Activated CD4-positive, alpha-beta T cell treated with anti-CD3 and anti-CD28 coated beads for 36 hours (primary cell): ENCODE data around the gene TMEM14A. TPM values are rescaled to one million over a fixed set of nuclear protein-coding genes. Genes with fewer than 3 reads are reported as not detected.
"Not testable (repeated sequence)": the region's sequence is repeated elsewhere in the genome, so short reads cannot be mapped to it uniquely, and the experiment has no call there.

Experiments
- ATAC-seq: fragments of 200-7000 bp; cut with Tn5 transposase; one replicate; pipeline ENCODE4 v1.10.0; 2021; ENCODE audit warnings: mild to moderate bottlenecking, moderate library complexity
- CTCF ChIA-PET: fragments of 350-600 bp; sonication (Branson Sonifier 250); formaldehyde crosslinking; loops from one replicate; lab custom pipeline; 2021; ENCODE audit warnings: antibody characterized with exemption; lab: Charles Lee
- POLR2A ChIA-PET: fragments of 350-600 bp; sonication (Branson Sonifier 250); formaldehyde crosslinking; loops from one replicate; lab custom pipeline; 2021; ENCODE audit warnings: antibody characterized with exemption, inconsistent platforms; lab: Charles Lee
- DNase-seq: peaks from one replicate; pipeline ENCODE4 v3.0.0-alpha.2; 2020
- H3K27ac Mint-ChIP-seq: one replicate; pipeline ENCODE4 v1.8.0; 2021; ENCODE audit warnings: mixed read lengths
- H3K27me3 Mint-ChIP-seq: one replicate; pipeline ENCODE4 v1.8.0; 2021; ENCODE audit warnings: mixed read lengths
- H3K36me3 Mint-ChIP-seq: one replicate; pipeline ENCODE4 v1.8.0; 2021; ENCODE audit warnings: low read depth, mixed read lengths
- H3K4me1 Mint-ChIP-seq: one replicate; pipeline ENCODE4 v1.8.0; 2021; ENCODE audit warnings: mixed read lengths
- H3K4me3 Mint-ChIP-seq: one replicate; pipeline ENCODE4 v1.8.0; 2021; ENCODE audit warnings: mild to moderate bottlenecking, moderate library complexity, mixed read lengths
- H3K9me3 Mint-ChIP-seq: one replicate; pipeline ENCODE4 v1.8.0; 2021; ENCODE audit warnings: low read depth, mixed read lengths
- intact Hi-C, 2 experiments: fragments of 100-400 bp; cut with DNase I in 1 of 2; cut with micrococcal nuclease in 1 of 2; formaldehyde crosslinking; loops; one replicate each; pipeline versions ENCODE4 v1.14.2 to v1.15.1; 2022 to 2024; cut with DNase I, micrococcal nuclease
- total RNA-seq, 2 experiments: library from RNA; stranded (reverse); gene quantifications; one replicate each; pipeline ENCODE4 v1.2.3, GENCODE V29; 2021

TMEM14A gene
- total RNA-seq, 2 experiments from 2014 or later, result 10.4 to 18.8 TPM

DNA sequence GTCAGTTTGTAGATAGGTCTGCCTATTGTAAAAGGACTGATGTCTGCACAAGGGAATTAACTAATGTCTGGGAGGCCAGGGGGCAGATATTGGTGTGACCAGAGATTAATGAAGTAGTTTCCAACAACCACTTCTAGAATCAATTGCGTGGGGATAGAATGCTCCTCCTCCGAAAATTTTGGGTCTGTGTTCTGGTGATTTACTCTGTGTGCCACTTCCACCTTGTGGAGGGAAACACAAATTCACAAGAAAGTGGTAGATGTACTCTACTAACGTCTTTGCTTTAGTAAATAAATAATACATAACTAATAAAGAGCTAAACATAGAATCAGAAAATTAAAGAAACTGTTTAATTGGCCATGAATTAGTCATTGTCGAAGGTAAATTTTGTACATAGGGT lies 25.5 kb downstream of the TMEM14A start:
- Mint-ChIP-seq H3K4me3 (no peak overlapping the region), H3K9me3 (no peaks in the 10 kb centered on the region), H3K4me1 (no peaks in the 10 kb centered on the region), H3K27ac (no peak overlapping the region), H3K36me3 (no peaks in the 10 kb centered on the region), H3K27me3 (peaks cover 2% of the 10 kb centered on the region)
- DNase-seq, result no peak
- intact Hi-C loops, result no loop called here
- no peak for ATAC-seq
- ChIA-PET CTCF (interaction anchor here (1.0 kb wide), 1 partner anchor 10 kb away, joined by 3 read pairs; no protein-coding TSS in a partner anchor), POLR2A (no interaction called here)

DNA sequence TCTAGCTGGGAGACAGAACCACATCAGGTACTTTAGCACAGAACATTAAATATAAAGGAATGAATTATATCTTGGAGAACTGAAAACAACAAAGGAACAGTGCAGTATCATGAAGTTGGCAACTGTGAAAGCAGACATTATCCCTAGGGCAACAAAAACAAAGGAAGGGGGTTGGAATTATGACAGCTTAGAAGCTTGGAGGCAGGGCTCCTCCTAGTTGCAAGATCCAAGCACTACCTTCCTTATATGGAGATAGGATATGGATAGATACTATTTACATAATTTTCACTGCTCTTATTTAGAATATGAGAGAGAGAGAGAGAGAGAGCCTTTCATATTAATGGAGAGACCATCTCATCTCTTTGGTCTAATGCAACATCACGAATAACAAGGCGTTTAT lies 27.0 kb downstream of the TMEM14A start:
- ChIA-PET POLR2A (no interaction called here), CTCF (no interaction called here)
- intact Hi-C loops, result no loop called here
- no peak for ATAC-seq
- no peaks in the 10 kb centered on the region for H3K9me3 Mint-ChIP-seq
- no peaks in the 10 kb centered on the region for H3K36me3 Mint-ChIP-seq
- DNase-seq, result no peak
- no peaks in the 10 kb centered on the region for H3K4me1 Mint-ChIP-seq
- no peak overlapping the region for H3K4me3 Mint-ChIP-seq
- peaks cover 4% of the 10 kb centered on the region for H3K27me3 Mint-ChIP-seq
- no peak overlapping the region for H3K27ac Mint-ChIP-seq

DNA sequence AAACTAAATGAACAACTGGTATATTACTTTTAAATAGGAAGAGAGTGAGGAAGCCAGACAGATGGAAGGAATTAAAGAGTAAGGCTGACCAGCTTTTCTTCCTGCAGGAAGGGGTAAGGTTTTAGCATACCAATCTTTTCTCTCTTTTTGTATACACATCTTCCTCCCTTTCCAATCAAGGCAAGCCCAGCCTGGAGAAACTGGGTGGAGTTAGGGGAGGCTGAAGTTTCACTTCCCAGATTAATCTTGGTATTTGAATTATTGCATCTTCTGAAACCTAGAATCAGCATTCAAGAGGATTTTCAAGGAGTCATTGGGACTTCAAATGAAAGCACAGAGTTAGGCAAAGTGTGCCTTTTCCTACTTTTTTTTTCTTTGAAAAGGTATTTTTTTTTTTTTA lies 33.1 kb downstream of the TMEM14A start:
- no peak for DNase-seq
- intact Hi-C loops, result no loop called here
- CTCF ChIA-PET, result no interaction called here
- POLR2A ChIA-PET, result no interaction called here
- H3K27ac Mint-ChIP-seq, result no peak overlapping the region
- no peaks in the 10 kb centered on the region for H3K4me1 Mint-ChIP-seq
- ATAC-seq, result no peak
- peaks cover 2% of the 10 kb centered on the region for H3K9me3 Mint-ChIP-seq
- H3K27me3 Mint-ChIP-seq, result peaks cover 4% of the 10 kb centered on the region
- H3K4me3 Mint-ChIP-seq, result no peak overlapping the region
- H3K36me3 Mint-ChIP-seq, result no peaks in the 10 kb centered on the region

- intact Hi-C loops, DNase-seq, H3K4me3 Mint-ChIP-seq, H3K27ac Mint-ChIP-seq, H3K4me1 Mint-ChIP-seq, POLR2A ChIA-PET, H3K9me3 Mint-ChIP-seq, H3K36me3 Mint-ChIP-seq, H3K27me3 Mint-ChIP-seq, ATAC-seq: not testable (repeated sequence)
- CTCF ChIA-PET, result interaction anchor here (0.7 kb wide), 1 partner anchor 10 kb away, joined by 3 read pairs; no protein-coding TSS in a partner anchor
Measured at GRCh38 chr6:52704781-52705502, 34.0 kb downstream of the TMEM14A start.

- no peak overlapping the region for H3K27ac Mint-ChIP-seq
- no peak overlapping the region for H3K4me3 Mint-ChIP-seq
- CTCF ChIA-PET, result interaction anchor here (0.9 to 1.4 kb wide), 4 partner anchors 10 to 55 kb away, joined by 3 to 4 read pairs (median 3); no protein-coding TSS in a partner anchor
Measured at GRCh38 chr6:52706001-52706400, 35.1 kb downstream of the TMEM14A start.

DNA sequence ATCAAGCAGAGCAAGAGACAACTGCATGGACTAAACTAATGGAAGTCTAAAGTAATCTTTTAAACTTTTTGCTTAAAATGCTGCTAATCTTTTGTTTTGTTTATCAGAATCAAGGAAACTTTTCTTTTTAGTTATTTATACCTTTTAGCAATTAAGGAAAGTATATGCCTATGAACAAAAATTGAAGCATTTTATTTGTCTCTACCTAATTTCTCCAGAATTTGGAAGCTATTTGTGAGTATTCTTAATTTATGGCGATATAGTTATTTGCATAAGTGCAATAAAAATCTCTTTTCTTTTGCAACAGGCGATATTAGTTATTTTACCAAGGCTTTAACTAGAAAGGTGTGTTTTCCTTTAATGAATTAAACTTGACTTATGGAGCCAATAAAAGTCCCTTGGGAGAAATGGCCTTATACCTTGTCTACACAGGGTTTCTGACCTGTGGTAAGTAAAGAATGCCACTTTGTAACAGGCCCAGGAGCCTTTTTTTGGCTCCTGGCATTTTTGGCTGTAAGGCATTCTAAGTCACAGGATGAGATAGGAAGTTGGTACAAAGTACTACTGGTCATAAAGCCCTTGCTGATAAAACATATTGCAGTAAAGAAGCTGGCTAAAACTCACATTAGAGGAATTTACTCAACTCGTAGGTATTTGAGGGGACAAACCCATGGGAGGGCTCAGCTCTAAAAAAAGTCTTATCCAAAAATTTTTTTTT lies 37.2 kb downstream of the TMEM14A start:
- Mint-ChIP-seq H3K36me3 (no peaks in the 10 kb centered on the region), H3K4me1 (no peaks in the 10 kb centered on the region), H3K9me3 (peaks cover 2% of the 10 kb centered on the region), H3K4me3 (no peak overlapping the region), H3K27me3 (peaks cover 2% of the 10 kb centered on the region), H3K27ac (no peak overlapping the region)
- ATAC-seq (no peak), DNase-seq (no peak)
- intact Hi-C loops, result no loop called here
- POLR2A ChIA-PET, result interaction anchor here (0.6 kb wide), 1 partner anchor 9 kb away, joined by 3 read pairs; no protein-coding TSS in a partner anchor
- CTCF ChIA-PET, result no interaction called here

More at GRCh38 chr6:52706001-52706400, 35.1 kb downstream of the TMEM14A start:
- ATAC-seq, result no peak
- intact Hi-C loops, result no loop called here
- H3K9me3 Mint-ChIP-seq, result peaks cover 2% of the 10 kb centered on the region
- peaks cover 4% of the 10 kb centered on the region for H3K27me3 Mint-ChIP-seq
- POLR2A ChIA-PET, result no interaction called here
- DNase-seq, result no peak
- H3K36me3 Mint-ChIP-seq, result no peaks in the 10 kb centered on the region
- H3K4me1 Mint-ChIP-seq, result no peaks in the 10 kb centered on the region

- no peak overlapping the region for H3K27ac Mint-ChIP-seq
- ATAC-seq, result no peak
- DNase-seq, result no peak
- CTCF ChIA-PET, result interaction anchor here (0.6 kb wide), 1 partner anchor 48 kb away, joined by 3 read pairs; no protein-coding TSS in a partner anchor
- intact Hi-C loops, result no loop called here
- no peaks in the 10 kb centered on the region for H3K4me1 Mint-ChIP-seq
- no peak overlapping the region for H3K4me3 Mint-ChIP-seq
- H3K9me3 Mint-ChIP-seq, result peaks cover 2% of the 10 kb centered on the region
- no peaks in the 10 kb centered on the region for H3K36me3 Mint-ChIP-seq
- H3K27me3 Mint-ChIP-seq, result peaks cover 2% of the 10 kb centered on the region
- POLR2A ChIA-PET, result no interaction called here
Measured at GRCh38 chr6:52712136-52712535, 41.2 kb downstream of the TMEM14A start.

DNA sequence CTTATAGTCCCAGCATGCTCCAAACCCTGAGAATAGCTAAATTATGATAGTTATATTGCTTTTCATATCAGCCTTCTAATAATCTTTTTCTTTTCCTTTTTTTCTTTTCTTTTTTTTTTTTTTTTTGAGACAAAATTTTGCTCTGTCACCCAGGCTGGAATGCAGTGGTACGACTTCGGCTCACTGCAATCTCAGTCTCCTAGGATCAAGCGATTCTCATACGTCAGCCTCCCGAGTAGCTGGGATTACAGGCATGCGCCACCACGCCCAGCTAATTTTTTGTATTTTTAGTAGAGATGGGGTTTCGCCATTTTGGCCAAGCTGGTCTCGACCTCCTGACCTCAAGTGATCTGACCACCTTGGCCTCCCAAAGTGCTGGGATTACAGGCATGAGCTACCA lies 43.8 kb downstream of the TMEM14A start:
- H3K27ac Mint-ChIP-seq, H3K27me3 Mint-ChIP-seq, H3K4me3 Mint-ChIP-seq, DNase-seq, H3K9me3 Mint-ChIP-seq, H3K36me3 Mint-ChIP-seq, ATAC-seq, intact Hi-C loops, H3K4me1 Mint-ChIP-seq, POLR2A ChIA-PET: not testable (repeated sequence)
- CTCF ChIA-PET, result interaction anchor here (0.6 to 0.8 kb wide), 2 partner anchors 10 to 587 kb away, joined by 3 to 4 read pairs; no protein-coding TSS in a partner anchor

- no peak for ATAC-seq
Measured at GRCh38 chr6:52718550-52718949, 47.6 kb downstream of the TMEM14A start.

GRCh38 chr6:52720321-52720720 lies 49.4 kb downstream of the TMEM14A start:
- no peak for DNase-seq
- H3K36me3 Mint-ChIP-seq, result no peaks in the 10 kb centered on the region
- intact Hi-C loops, result loop anchor here in 1 of 2 experiments (10.0 kb wide), 1 partner anchor 764 kb away; no protein-coding TSS in a partner anchor
- no peak overlapping the region for H3K4me3 Mint-ChIP-seq
- ChIA-PET POLR2A (no interaction called here), CTCF (interaction anchor here (1.8 kb wide), 1 partner anchor 10 kb away, joined by 4 read pairs; no protein-coding TSS in a partner anchor)
- no peaks in the 10 kb centered on the region for H3K4me1 Mint-ChIP-seq
- H3K27me3 Mint-ChIP-seq, result peaks cover 2% of the 10 kb centered on the region
- ATAC-seq, result no peak
- H3K9me3 Mint-ChIP-seq, result no peaks in the 10 kb centered on the region
- H3K27ac Mint-ChIP-seq, result no peak overlapping the region

More at GRCh38 chr6:52718550-52718949, 47.6 kb downstream of the TMEM14A start:
- DNase-seq, result no peak
- intact Hi-C loops, result no loop called here
- ChIA-PET POLR2A (no interaction called here), CTCF (interaction anchor here (0.7 kb wide), 1 partner anchor 112 kb away, joined by 3 read pairs; no protein-coding TSS in a partner anchor)
- H3K9me3 Mint-ChIP-seq, result no peaks in the 10 kb centered on the region
- peaks cover 4% of the 10 kb centered on the region for H3K27me3 Mint-ChIP-seq
- H3K4me1 Mint-ChIP-seq, result no peaks in the 10 kb centered on the region
- no peak overlapping the region for H3K27ac Mint-ChIP-seq
- H3K36me3 Mint-ChIP-seq, result no peaks in the 10 kb centered on the region
- no peak overlapping the region for H3K4me3 Mint-ChIP-seq

- Mint-ChIP-seq H3K36me3 (no peaks in the 10 kb centered on the region), H3K4me1 (no peaks in the 10 kb centered on the region), H3K27ac (no peak overlapping the region), H3K9me3 (no peaks in the 10 kb centered on the region), H3K27me3 (peaks cover 2% of the 10 kb centered on the region), H3K4me3 (no peak overlapping the region)
- CTCF ChIA-PET, result interaction anchor here (0.5 to 2.9 kb wide), 5 partner anchors 15 to 173 kb away, joined by 3 to 15 read pairs (median 4); no protein-coding TSS in a partner anchor
- ATAC-seq, result no peak
- DNase-seq, result no peak
- intact Hi-C loops, result loop anchor here in 1 of 2 experiments (10.0 kb wide), 1 partner anchor 761 kb away; no protein-coding TSS in a partner anchor
- POLR2A ChIA-PET, result no interaction called here
Measured at GRCh38 chr6:52724042-52724405, 53.1 kb downstream of the TMEM14A start.
